GM11168 (cell line): ENCODE measurements around the gene FAM171A1.
"Not testable (repeated sequence)": the region's sequence is repeated elsewhere in the genome, so short reads cannot be mapped to it uniquely, and the experiment has no call there.

Source experiments
- in situ Hi-C: fragments of 300-500 bp; cut with MboI; formaldehyde crosslinking; loops from one replicate; pipeline ENCODE4 v1.12.0; 2022; ENCODE audit warnings: low sequenced_read_pairs; ENCODE audit not compliant: unreplicated experiment

The FAM171A1 gene

DNA sequence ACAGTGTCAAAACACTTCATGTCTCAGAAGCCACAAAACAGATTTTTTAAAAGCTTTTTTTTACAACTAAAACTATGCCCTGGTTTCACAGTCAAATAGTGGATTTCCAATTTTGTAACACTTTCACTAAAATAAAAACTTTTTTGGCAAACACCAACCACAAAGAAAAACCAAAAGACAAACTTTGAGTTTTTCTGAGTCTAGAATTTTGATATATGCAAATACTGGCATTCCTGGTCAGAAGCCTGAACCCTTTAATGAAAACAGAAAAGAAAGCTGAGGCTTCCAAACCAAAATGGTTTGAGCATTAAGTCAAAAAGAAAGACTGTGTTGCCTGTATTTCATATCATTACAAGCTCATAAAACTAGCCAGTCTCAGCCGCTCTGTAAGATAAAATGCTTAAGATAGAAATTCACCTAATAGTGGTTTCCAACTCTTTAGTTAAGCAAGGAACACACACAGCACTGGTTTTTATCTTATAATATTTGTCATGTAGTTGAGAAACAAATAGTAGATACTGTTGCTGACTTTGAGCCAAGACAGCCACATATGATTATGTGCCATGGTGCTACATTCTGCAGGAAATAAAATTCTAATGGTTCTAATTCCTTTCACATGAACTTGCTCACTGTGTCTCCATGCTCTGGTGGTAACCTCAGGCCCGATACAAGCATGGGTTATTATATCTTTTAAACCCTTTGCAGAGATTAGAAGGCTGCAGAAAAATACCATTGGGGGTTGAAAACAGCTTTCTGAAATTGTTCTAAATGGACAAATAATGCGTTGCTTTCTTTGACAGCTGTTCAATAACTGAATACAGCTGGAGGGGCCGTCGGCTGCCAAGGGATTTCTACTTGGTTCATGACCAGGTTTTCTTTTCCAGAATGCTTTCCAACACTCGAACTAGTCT, 49.4 kb downstream of the FAM171A1 start:
- in situ Hi-C loops: no loop called here

DNA sequence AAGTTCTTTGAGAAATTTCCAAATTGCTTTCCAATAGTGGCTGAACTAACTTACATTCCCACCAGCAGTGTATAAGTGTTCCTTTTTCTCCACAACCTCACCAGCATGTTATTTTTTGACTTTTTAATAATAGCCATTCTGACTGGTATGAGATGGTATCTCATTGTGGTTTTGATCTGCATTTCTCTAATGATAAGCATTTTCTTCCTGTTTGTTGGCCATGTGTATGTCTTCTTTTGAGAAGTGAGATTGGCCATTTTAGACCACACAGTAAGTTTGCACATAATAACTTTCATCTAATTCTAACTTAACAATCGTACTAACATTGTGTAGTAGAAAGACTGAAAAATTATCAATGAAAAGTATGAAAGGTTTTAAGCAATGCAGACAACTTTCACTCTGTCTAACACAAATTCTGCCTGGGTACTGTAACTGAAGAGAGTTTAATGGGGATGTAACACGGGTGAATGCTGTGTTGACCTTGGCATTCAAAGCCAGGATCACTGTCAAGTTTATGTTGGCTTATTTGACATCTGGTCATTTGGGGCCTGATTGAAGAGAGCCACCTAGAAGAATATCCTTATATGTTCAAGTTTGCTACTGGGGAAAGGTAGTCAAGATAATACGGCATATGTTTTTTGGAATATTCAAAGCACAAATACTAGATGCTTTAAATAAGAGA, 50.4 kb downstream of the FAM171A1 start:
- in situ Hi-C loops: no loop called here

DNA sequence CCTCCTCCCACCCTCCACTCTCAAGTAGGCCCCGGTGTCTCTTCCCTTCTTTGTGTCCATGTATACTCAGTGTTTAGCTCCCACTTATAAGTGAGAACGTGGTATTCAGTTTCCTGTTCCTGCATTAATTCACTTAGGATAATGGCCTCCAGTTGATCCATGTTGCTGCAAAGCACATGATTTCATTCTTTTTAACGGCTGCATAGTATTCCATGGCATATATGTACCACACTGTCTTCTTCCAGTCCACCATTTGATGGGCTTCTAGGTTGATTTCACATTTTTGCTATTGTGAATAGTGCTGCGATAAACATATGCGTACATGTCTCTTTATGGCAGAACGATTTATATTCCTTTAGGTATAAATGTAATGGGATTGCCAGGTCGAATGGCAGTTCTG, 51.0 kb downstream of the FAM171A1 start:
- in situ Hi-C loops: no loop called here

DNA sequence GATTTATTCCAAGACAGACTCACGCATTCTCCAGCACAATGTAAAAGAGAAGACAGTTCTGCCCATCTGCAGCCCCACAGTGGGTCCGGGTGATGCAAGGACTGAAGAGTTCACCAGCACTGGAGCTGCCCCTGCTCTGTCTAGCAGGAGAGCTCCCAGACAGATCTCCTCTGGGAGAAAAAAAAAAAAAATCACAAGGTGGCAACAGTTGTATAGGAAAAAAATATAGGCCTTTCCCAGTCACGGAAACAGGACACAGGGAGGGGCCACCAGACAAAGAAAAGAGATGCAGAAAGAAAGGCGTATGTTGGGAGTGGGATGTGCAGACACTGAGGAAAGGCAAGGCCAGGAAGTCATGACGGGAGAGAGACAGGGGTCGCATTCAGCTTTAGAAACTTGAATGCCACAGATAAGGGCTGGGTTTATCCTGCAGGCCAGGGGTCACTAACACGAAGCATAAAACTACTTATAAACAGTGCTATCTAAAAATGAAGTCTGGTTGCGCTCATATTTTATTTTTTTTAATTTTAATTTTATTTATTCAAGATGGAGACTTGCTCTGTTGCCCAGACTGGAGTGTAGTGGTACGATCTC, 54.1 kb downstream of the FAM171A1 start:
- in situ Hi-C loops: no loop called here

DNA sequence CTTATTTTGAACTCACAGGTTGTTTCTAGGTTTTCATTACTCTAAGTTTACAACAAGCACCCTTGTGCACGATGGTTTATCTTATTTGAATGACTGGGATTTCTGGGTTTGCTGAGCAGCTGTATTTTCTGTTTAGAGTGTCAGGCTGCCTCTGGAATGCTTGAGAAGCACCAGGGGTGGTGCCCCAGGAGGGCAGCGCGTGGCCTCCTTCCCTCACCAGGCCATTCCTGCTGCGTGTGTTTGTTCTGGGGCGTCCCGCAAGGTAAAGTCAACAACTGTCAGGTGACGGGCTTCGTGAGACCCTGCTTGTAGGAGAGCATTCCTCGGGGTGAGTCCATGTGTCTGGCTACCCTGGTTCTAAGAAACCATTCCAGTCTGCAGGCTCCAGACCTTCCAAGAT, 54.9 kb downstream of the FAM171A1 start:
- in situ Hi-C loops: no loop called here

DNA sequence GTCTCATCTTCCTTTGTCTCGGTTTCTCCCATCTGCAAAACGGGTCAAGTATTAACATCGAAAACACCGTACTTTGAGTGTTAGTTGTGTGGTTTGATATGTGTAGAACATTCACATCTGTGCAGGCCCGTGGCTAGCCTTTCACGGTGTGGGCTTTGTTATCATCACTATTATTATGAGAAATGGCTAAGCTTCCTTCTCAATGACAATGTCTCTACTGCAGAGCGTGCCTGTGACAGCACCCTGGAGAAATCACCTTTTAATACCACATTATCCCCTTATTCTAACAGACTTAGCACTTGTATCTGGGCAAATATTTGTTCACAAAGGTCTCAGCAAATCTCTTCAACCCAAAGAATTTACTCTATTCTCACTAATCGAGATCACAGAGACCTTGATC, 55.8 kb downstream of the FAM171A1 start:
- in situ Hi-C loops: no loop called here

DNA sequence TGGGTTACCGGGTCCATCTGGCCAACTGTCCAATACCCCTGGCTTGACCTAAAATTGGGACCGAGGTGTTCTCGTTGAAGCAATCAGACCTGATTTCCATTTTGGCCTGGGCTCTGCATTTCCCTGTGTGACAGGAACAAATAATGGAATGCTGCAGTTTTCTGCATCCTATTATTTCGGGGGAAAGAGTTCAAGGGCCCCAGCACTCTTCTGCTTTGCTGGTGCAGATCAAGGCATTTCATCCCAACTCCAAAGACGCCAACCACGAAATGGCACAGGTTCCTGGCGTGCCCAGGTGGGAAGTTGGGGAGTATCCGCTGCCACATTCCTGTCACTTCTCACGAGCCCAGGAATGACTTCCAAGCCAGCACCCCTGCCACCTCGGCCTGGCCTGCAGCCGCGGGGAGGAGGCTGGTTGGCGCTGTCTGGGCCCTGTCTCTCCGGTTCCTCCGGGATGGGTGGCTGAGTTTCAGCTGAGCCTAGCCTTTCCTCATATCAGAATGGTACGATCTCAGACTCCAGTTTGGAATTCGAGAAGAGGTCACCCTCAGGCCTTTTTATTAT, 56.5 kb downstream of the FAM171A1 start:
- in situ Hi-C loops: no loop called here

DNA sequence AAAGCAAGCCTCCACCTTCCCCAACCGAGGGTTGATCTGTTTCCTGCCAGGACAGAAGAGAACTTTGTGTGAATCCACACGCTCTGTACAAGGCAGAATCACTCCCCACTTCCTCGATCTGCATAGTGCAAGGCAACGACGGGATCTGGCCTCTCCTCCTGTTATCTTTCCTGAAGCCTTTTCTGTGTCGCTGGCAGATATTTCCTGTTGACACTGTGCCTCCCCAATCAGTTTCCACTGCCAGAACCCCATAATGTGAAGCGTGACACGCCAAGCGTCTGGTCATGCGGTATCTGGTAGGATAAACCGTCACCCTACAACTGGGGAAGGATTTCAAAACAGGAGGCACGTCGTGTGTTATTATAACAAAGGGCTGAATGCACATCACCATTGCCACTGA, 57.2 kb downstream of the FAM171A1 start:
- in situ Hi-C loops: no loop called here

DNA sequence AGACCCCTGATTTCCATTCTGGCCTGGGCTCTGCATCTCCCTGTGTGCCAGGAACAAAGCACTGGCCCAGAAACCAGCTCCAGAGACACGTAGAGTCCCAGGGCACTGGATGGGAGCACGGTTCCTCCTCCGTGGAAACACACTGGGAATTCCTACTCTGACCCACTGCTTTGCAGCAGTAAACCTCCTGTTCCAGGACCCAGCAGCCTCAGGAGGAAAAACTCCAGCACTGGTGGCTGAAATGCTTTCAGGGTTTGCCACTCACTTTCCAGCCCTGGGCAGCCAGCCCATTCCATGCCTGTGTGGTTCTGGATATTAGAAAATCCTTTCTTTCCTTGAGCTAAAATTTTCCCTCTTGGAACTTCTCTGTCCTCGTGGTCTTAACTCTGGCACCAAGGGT, 58.0 kb downstream of the FAM171A1 start:
- in situ Hi-C loops: no loop called here

DNA sequence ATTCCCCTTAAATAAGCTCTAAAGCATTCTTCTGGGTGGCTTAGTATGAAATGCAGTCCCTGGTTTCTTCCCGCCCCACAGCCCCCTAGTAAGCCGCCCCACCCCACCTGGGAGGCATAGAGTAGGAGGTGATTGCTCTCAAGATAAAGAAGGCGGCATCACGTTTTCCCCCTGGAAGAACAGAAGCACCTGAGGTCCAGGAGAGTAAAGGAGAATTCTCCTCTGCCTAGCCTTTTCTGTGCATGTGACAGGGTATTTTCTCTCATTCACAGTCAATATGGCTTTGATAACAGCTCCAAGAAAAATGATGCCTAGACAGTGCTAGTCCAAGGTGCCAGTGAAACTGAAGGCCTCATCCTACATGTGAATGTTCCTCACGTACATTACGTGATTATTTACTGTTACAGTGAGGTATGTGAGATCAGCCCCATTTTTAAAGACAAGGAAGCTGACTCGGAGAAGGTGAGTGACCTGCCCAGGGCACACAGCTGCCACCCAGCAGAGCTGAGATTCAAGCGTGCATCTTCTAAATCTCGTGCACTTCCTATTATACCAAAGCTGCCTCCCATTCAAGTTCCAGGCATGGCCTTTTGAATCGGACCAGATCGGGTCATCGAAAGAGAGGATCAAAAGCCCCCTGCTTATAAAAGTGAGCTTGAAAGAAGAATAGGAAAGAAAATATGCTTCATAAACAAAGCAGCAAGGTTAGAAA, 59.4 kb downstream of the FAM171A1 start:
- in situ Hi-C loops: no loop called here

DNA sequence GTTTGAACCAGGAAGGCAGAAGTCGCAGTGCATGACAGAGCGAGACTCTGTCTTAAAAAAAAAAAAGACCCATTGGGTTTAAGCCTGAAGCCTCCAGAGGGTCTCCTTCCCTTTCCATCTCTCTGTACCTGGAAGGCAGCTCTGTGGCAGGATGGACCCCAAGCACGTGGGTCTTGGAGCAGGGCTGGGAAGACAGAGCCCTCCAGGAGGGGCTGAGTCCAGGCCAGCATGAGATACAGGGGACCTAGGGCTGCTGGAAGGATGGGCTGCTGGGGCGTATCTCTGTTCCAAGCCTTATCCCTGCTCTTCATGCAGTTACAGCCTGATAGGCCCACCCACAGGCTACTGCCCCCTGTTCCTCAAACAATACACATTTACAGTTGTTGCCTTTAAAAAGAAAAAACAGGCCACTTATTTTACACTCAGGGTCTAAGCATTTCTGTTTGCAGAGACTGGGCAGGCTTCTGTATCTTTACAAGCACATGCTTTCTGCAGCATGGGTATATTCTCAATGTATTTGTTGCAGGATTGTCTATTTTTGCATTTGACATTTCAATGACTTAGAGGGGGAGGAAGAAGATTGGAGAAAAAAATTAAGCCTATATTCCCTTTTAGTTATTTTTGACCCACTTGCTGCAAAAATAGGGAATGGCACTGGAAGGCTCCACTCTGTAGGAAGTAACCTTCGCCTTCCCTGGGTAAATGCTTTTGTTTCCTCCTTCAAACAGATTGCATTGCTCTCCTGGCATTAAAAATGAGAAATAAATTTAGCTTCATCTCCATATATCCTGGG, 60.1 kb downstream of the FAM171A1 start:
- in situ Hi-C loops: no loop called here

DNA sequence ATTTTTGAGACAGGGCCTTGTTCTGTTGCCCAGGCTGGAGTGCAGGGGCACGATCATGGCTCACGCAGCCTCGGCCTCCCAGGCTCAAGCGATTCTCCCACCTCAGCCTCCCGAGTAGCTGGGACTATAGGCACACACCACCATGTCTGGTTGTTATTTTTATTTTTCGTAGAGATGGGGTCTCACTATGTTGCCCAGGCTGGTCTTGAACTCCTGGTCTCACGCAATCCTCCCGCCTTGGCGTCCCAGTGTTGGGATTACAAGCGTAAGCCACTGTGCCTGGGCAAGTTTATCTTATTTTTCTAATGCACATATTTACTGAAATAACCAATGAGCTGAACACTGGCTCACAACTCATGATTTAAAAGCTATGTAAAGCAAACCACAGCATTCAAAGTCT, 61.9 kb downstream of the FAM171A1 start:
- in situ Hi-C loops: no loop called here

DNA sequence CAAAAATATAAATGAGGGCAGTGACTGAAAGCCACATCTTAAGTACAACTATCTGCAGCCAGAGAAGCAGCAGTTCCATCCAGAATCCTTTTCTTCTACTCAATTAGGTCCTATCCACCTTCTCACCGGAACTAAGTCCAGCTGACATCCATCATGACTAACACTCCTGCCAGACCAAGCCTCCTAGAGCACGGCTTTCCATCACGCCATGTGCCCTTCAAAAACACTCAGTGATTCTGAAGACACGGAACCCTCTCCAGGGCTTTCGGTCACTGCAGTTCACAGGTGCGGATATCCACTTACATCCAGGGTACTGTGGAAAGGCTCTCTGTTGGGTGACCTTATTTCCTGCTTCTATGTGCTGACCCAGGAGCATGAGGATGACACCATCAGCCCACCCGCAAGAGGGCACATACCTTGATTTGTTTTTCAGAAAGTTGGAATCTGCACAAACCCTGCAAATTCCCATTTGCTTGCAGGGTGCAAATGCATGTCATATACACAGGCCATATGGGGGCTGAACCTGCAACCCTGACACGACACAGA, 64.3 kb downstream of the FAM171A1 start:
- in situ Hi-C loops: no loop called here

DNA sequence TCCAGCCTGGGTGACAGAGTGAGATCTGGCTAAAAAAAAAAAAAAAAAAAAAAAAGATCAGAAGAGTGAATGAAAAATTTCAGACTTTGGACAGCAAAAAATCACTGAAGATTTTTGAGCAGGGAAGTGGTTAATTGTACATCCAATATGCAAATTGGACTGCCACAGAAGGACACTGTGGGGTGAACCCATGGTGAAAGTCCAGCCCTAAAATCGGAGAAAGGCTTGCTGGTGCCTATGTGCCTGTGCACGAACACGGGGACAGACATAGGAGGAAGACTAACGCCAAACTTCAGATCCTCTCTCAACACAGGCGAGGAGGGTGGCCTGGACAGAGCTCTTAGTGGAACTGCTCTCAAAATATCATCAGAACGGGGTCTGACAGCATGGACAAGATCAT, 65.5 kb downstream of the FAM171A1 start:
- in situ Hi-C loops: no loop called here

DNA sequence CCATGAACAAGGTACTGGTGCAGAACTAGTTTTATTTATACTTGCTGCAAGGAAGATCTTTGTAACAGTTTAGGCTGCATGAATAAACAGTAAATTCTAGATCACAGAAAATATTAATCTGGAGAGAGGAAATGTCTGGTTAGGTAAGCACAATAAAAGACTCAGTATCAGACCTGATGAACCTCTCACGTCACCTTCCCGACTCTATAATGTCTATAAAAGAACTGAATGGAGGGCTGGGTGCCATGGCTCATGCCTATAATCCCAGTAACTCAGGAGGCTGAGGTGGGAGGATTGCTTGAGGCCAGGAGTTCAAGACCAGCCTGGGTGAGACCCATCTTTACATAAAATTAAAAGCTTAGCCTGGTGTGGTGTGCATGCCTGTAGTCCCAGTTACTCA, 65.9 kb downstream of the FAM171A1 start:
- in situ Hi-C loops: no loop called here

DNA sequence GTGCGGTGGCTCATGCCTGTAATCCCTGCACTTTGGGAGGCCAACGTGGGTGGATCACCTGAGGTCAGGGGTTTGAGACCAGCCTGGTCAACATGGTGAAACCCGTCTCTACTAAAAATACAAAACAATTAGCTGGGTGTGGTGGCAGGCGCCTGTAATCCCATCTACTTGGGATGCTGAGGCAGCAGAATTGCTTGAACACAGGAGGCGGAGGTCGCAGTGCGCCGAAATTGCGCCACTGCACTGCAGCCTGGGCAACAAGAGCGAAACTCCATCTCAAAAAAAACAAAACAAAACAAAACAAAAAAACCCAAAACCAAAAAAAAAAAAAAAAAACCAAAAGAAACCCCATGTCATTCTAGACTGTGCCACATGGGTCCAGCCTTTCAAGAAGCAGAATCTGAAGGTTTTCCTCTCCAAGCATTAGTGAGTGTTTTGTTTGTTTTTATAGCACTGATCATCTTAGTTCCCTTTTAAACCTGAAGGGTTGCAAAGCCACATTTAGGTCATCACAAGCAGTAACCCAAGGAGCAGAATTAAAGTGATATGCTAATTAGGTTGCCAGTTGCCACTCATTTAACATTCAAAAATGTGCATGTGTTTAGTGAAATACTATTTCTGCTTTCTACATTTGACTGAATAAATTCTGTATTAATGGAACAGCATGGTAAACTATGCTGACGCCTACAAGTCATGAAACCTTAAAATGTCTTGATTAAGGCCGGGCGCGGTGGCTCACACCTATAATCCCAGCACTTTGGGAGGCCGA, 68.7 kb downstream of the FAM171A1 start:
- in situ Hi-C loops: not testable (repeated sequence)

DNA sequence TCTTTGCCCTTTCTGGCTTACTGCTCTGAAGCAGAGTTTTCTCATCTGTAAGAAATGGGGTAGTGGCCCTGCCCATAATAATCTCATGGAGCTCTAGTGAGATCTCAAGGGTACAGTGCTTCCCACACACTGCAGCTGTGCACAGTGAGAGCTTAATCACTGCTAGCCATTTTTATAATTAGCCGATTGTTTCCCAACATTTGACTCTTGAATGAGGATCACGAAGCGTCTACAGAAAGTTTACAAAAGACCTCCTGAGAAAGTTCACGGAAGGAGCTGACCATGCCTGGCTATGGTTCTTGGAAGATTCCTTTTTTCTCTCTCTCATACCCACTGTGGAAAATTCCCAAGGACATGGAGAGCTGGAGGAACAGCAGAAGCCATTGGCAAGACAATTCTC, 70.4 kb downstream of the FAM171A1 start:
- in situ Hi-C loops: no loop called here

DNA sequence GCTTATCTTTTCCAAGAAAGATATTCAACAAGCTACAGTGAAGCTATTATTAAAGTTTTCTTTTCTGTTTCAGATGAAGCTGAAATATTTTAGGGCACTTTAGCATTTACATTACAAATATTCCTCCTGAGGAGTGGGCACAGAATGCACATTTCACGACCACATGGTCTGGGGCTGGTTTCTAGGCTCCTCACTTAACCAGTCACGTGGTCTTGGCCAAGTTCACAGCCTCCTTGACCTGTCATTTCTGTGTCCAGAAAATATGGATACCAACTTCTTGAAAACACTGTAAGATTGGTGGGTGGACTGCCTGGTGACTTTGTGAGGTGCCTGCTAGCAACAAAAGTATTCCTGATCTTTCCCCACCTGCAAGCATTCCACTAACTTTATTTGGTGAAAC, 70.9 kb downstream of the FAM171A1 start:
- in situ Hi-C loops: no loop called here

DNA sequence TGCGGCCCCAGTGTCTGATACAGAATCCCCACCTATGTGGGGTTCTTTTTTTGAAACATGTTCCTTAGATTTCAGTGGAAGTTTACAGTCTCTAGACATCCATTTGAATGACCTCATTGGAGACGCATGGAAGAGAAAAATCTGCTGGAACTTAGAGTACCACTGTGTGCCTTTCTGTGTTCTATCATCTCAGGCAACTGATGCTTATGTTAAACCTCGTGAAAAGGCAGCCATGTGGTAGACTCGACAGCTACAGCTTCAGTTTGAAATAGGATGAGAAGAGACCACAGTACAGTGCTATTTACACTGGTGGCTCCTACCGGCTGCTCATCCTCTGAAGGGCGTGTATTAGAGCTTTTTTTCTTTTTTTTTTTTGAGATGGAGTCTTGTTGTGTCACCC, 74.4 kb downstream of the FAM171A1 start:
- in situ Hi-C loops: no loop called here
